Measurements from ENCODE around the gene PCDHB10. TPM values are rescaled to one million over a fixed set of nuclear protein-coding genes. Genes with fewer than 3 reads are reported as not detected.
"Not testable (repeated sequence)": the region's sequence is repeated elsewhere in the genome, so short reads cannot be mapped to it uniquely, and the experiment has no call there.

The PCDHB10 gene
- polyA plus RNA-seq, 1 donor: 2.9 TPM

DNA sequence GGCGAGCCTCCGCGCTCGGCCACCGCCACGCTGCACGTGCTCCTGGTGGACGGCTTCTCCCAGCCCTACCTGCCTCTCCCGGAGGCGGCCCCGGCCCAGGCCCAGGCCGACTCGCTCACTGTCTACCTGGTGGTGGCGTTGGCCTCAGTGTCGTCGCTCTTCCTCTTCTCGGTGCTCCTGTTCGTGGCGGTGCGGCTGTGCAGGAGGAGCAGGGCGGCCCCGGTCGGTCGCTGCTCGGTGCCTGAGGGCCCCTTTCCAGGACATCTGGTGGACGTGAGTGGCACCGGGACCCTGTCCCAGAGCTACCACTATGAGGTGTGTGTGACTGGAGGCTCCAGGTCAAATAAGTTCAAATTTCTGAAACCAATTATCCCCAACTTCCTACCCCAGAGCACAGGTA lies 18.7 kb downstream of the PCDHB10 start:
- no CpG with 5 or more reads among the region's 27 CpGs for WGBS (ENCODE audit: insufficient coverage, low lambda C conversion rate)
- not testable (repeated sequence) for H3K27me3 ChIP-seq (ENCODE audit: control insufficient read depth, insufficient read depth, low read length); H3K27ac ChIP-seq (ENCODE audit: low read length); H3K36me3 ChIP-seq (ENCODE audit: control insufficient read depth, insufficient read depth, low read length); H3K4me1 ChIP-seq (ENCODE audit: control insufficient read depth, insufficient read depth, low read length); H3K4me3 ChIP-seq (ENCODE audit: low read length); DNase-seq
- peaks cover 15% of the 10 kb centered on the region for H3K9me3 ChIP-seq (ENCODE audit: control insufficient read depth, low read depth, low read length)

DNA sequence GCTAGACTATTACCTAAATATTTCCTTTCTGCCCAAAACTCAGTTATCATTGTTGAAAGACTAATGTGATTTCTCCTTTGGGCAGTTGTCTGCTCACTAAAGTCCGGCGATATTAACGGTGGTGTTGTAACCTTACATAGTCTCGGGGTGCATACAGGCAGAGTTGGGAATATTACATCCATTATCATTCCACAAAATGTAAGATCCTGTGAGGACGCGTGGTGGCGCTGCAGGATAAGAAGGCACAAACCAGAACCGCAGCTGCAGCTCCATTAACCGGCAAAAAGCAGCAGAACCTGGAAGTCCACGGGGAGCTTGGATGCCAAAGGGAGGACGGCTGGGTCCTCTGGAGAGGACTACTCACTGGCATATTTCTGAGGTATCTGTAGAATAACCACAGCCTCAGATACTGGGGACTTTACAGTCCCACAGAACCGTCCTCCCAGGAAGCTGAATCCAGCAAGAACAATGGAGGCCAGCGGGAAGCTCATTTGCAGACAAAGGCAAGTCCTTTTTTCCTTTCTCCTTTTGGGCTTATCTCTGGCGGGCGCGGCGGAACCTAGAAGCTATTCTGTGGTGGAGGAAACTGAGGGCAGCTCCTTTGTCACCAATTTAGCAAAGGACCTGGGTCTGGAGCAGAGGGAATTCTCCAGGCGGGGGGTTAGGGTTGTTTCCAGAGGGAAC lies 21.6 kb downstream of the PCDHB10 start, which contains the start of gene PCDHB13:
TSS of gene PCDHB13 (plus strand) at position 264 of the 684 bp plus-strand sequence. CDS start at position 469, 205 bp downstream.
- not testable (repeated sequence) for H3K27ac ChIP-seq (ENCODE audit: low read length); DNase-seq; H3K36me3 ChIP-seq (ENCODE audit: control insufficient read depth, insufficient read depth, low read length); H3K27me3 ChIP-seq (ENCODE audit: control insufficient read depth, insufficient read depth, low read length); H3K4me1 ChIP-seq (ENCODE audit: control insufficient read depth, insufficient read depth, low read length); H3K4me3 ChIP-seq (ENCODE audit: low read length)
- H3K9me3 ChIP-seq (ENCODE audit: control insufficient read depth, low read depth, low read length): peaks cover 25% of the 10 kb centered on the region
- WGBS (ENCODE audit: insufficient coverage, low lambda C conversion rate): no CpG with 5 or more reads among the region's 18 CpGs

DNA sequence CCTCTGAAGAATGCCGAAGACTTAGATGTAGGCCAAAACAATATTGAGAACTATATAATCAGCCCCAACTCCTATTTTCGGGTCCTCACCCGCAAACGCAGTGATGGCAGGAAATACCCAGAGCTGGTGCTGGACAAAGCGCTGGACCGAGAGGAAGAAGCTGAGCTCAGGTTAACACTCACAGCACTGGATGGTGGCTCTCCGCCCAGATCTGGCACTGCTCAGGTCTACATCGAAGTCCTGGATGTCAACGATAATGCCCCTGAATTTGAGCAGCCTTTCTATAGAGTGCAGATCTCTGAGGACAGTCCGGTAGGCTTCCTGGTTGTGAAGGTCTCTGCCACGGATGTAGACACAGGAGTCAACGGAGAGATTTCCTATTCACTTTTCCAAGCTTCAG lies 22.4 kb downstream of the PCDHB10 start:
- peaks cover 25% of the 10 kb centered on the region for H3K9me3 ChIP-seq (ENCODE audit: control insufficient read depth, low read depth, low read length)
- WGBS (ENCODE audit: insufficient coverage, low lambda C conversion rate): 50% methylated on average over 1 of the region's 12 CpGs

DNA sequence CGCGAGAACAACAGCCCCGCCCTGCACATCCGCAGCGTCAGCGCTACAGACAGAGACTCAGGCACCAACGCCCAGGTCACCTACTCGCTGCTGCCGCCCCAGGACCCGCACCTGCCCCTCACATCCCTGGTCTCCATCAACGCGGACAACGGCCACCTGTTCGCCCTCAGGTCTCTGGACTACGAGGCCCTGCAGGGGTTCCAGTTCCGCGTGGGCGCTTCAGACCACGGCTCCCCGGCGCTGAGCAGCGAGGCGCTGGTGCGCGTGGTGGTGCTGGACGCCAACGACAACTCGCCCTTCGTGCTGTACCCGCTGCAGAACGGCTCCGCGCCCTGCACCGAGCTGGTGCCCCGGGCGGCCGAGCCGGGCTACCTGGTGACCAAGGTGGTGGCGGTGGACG lies 23.4 kb downstream of the PCDHB10 start:
- WGBS (ENCODE audit: insufficient coverage, low lambda C conversion rate): no CpG with 5 or more reads among the region's 40 CpGs
- not testable (repeated sequence) for H3K4me1 ChIP-seq (ENCODE audit: control insufficient read depth, insufficient read depth, low read length)

More for the DNA sequence above, 22.4 kb downstream of the PCDHB10 start:
- not testable (repeated sequence) for H3K4me3 ChIP-seq (ENCODE audit: low read length); H3K27me3 ChIP-seq (ENCODE audit: control insufficient read depth, insufficient read depth, low read length); DNase-seq; H3K27ac ChIP-seq (ENCODE audit: low read length); H3K36me3 ChIP-seq (ENCODE audit: control insufficient read depth, insufficient read depth, low read length); H3K4me1 ChIP-seq (ENCODE audit: control insufficient read depth, insufficient read depth, low read length)

DNA sequence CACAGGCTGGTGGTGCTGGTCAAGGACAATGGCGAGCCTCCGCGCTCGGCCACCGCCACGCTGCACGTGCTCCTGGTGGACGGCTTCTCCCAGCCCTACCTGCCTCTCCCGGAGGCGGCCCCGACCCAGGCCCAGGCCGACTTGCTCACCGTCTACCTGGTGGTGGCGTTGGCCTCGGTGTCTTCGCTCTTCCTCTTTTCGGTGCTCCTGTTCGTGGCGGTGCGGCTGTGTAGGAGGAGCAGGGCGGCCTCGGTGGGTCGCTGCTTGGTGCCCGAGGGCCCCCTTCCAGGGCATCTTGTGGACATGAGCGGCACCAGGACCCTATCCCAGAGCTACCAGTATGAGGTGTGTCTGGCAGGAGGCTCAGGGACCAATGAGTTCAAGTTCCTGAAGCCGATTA lies 23.9 kb downstream of the PCDHB10 start:
- peaks cover 16% of the 10 kb centered on the region for H3K9me3 ChIP-seq (ENCODE audit: control insufficient read depth, low read depth, low read length)
- not testable (repeated sequence) for H3K27me3 ChIP-seq (ENCODE audit: control insufficient read depth, insufficient read depth, low read length); DNase-seq; H3K4me3 ChIP-seq (ENCODE audit: low read length); H3K36me3 ChIP-seq (ENCODE audit: control insufficient read depth, insufficient read depth, low read length); H3K4me1 ChIP-seq (ENCODE audit: control insufficient read depth, insufficient read depth, low read length); H3K27ac ChIP-seq (ENCODE audit: low read length)
- no CpG with 5 or more reads among the region's 26 CpGs for WGBS (ENCODE audit: insufficient coverage, low lambda C conversion rate)

More for the DNA sequence above, 23.4 kb downstream of the PCDHB10 start:
- H3K4me3 ChIP-seq (ENCODE audit: low read length); H3K36me3 ChIP-seq (ENCODE audit: control insufficient read depth, insufficient read depth, low read length); DNase-seq; H3K27ac ChIP-seq (ENCODE audit: low read length); H3K27me3 ChIP-seq (ENCODE audit: control insufficient read depth, insufficient read depth, low read length): not testable (repeated sequence)
- peaks cover 20% of the 10 kb centered on the region for H3K9me3 ChIP-seq (ENCODE audit: control insufficient read depth, low read depth, low read length)

DNA sequence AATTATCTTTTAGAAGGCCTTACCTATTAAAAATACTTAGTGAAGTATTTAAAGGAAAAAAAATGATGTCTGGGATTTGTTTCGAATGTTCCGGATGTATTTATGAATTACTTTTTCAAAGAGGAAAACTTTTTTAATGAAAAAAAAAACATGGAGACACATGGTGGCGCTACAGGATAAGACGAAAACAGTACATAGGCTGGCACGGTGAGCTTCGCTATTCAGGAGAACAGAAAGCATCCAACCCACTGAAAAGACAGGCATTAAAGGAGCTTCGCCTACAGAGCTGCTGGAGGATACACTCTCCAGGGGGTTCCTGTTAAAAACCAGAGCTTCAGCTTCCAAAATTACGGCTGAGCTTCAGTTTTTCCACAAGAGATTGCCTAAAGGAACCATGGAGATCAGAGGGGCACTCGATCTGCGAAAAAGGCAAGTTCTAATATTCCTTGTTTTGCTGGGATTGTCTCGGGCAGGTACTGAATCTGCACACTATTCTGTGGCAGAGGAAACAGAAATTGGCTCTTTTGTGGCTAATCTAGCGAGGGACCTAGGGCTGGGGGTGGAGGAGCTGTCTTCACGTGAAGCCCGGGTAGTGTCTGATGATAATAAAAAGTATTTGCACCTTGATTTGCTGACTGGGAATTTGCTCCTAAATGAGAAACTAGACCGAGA lies 31.1 kb downstream of the PCDHB10 start, which contains the start of gene PCDHB14:
TSS of gene PCDHB14 (plus strand) at position 232 of the 672 bp plus-strand sequence. CDS start at position 395, 163 bp downstream.
- Histone ChIP-seq H3K4me3 (ENCODE audit: low read length) (no peak within 1 kb of the TSS), H3K4me1 (ENCODE audit: control insufficient read depth, insufficient read depth, low read length) (no peaks in the 10 kb centered on the region), H3K27ac (ENCODE audit: low read length) (no peak within 1 kb of the TSS), H3K9me3 (ENCODE audit: control insufficient read depth, low read depth, low read length) (peaks cover 16% of the 10 kb centered on the region), H3K36me3 (ENCODE audit: control insufficient read depth, insufficient read depth, low read length) (no peaks in the 10 kb centered on the region), H3K27me3 (ENCODE audit: control insufficient read depth, insufficient read depth, low read length) (peaks cover 2% of the 10 kb centered on the region)
- 17% methylated on average over 3 of the region's 15 CpGs for WGBS (ENCODE audit: insufficient coverage, low lambda C conversion rate)
- no peak for DNase-seq

DNA sequence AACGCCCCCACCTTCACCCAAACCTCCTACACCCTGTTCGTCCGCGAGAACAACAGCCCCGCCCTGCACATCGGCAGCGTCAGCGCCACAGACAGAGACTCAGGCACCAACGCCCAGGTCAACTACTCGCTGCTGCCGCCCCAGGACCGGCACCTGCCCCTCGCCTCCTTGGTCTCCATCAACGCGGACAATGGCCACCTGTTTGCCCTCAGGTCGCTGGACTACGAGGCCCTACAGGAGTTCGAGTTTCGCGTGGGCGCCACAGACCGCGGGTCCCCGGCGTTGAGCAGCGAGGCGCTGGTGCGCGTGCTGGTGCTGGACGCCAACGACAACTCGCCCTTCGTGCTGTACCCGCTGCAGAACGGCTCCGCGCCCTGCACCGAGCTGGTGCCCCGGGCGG lies 32.7 kb downstream of the PCDHB10 start:
- WGBS (ENCODE audit: insufficient coverage, low lambda C conversion rate): no CpG with 5 or more reads among the region's 40 CpGs
- H3K4me3 ChIP-seq (ENCODE audit: low read length); H3K36me3 ChIP-seq (ENCODE audit: control insufficient read depth, insufficient read depth, low read length); H3K27me3 ChIP-seq (ENCODE audit: control insufficient read depth, insufficient read depth, low read length); DNase-seq; H3K27ac ChIP-seq (ENCODE audit: low read length); H3K4me1 ChIP-seq (ENCODE audit: control insufficient read depth, insufficient read depth, low read length): not testable (repeated sequence)
- H3K9me3 ChIP-seq (ENCODE audit: control insufficient read depth, low read depth, low read length): peaks cover 11% of the 10 kb centered on the region

DNA sequence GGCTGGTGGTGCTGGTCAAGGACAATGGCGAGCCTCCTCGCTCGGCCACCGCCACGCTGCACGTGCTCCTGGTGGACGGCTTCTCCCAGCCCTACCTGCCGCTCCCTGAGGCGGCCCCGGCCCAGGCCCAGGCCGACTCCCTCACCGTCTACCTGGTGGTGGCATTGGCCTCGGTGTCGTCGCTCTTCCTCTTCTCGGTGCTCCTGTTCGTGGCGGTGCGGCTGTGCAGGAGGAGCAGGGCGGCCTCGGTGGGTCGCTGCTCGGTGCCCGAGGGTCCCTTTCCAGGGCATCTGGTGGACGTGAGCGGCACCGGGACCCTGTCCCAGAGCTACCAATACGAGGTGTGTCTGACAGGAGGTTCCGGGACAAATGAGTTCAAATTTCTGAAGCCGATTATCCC lies 33.3 kb downstream of the PCDHB10 start:
- not testable (repeated sequence) for H3K36me3 ChIP-seq (ENCODE audit: control insufficient read depth, insufficient read depth, low read length)
- H3K9me3 ChIP-seq (ENCODE audit: control insufficient read depth, low read depth, low read length): peaks cover 11% of the 10 kb centered on the region

DNA sequence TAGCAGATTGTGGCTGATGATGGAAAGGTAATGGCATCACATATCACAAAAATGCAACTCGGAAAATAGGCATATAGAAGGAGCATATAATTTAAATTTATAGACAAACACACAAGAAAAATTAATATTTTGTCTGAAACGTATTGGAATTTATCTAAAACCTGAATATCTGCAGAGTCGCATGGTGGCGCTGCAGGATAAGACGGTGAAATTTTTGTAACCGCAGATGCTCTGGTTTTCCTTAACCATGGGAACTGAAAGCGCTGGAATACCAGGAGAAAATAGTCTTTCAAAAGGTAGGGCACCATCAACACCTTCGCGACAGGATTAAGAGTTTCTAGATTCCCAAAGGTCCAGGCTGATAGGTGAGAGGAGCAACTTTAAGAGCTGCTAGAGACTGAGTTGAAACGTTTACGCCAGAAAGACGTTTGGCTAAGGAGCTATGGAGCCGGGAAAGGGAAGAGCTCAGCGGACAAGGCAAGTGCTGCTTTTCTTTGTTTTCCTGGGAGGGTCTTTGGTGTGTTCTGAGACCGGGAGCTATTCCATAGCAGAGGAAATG lies 42.0 kb downstream of the PCDHB10 start:
- no peaks in the 10 kb centered on the region for H3K36me3 ChIP-seq (ENCODE audit: control insufficient read depth, insufficient read depth, low read length)
- peaks cover 19% of the 10 kb centered on the region for H3K9me3 ChIP-seq (ENCODE audit: control insufficient read depth, low read depth, low read length)
- DNase-seq: no peak
- H3K27me3 ChIP-seq (ENCODE audit: control insufficient read depth, insufficient read depth, low read length): peaks cover 11% of the 10 kb centered on the region
- 7% methylated on average over 5 of the region's 15 CpGs for WGBS (ENCODE audit: insufficient coverage, low lambda C conversion rate)
- no peaks in the 10 kb centered on the region for H3K4me1 ChIP-seq (ENCODE audit: control insufficient read depth, insufficient read depth, low read length)
- H3K27ac ChIP-seq (ENCODE audit: low read length): no peak overlapping the region
- H3K4me3 ChIP-seq (ENCODE audit: low read length): no peak overlapping the region

More for the DNA sequence above, 33.3 kb downstream of the PCDHB10 start:
- H3K27ac ChIP-seq (ENCODE audit: low read length); DNase-seq; H3K4me1 ChIP-seq (ENCODE audit: control insufficient read depth, insufficient read depth, low read length); H3K4me3 ChIP-seq (ENCODE audit: low read length); H3K27me3 ChIP-seq (ENCODE audit: control insufficient read depth, insufficient read depth, low read length): not testable (repeated sequence)
- no CpG with 5 or more reads among the region's 30 CpGs for WGBS (ENCODE audit: insufficient coverage, low lambda C conversion rate)

DNA sequence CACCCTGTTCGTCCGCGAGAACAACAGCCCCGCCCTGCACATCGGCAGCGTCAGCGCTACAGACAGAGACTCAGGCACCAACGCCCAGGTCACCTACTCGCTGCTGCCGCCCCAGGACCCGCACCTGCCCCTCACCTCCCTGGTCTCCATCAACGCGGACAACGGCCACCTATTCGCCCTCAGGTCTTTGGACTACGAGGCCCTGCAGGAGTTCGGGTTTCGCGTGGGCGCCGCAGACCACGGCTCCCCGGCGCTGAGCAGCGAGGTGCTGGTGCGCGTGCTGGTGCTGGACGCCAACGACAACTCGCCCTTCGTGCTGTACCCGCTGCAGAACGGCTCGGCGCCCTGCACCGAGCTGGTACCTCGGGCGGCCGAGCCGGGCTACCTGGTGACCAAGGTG lies 43.8 kb downstream of the PCDHB10 start:
- H3K27ac ChIP-seq (ENCODE audit: low read length); DNase-seq; H3K4me3 ChIP-seq (ENCODE audit: low read length); H3K36me3 ChIP-seq (ENCODE audit: control insufficient read depth, insufficient read depth, low read length); H3K4me1 ChIP-seq (ENCODE audit: control insufficient read depth, insufficient read depth, low read length): not testable (repeated sequence)
- WGBS (ENCODE audit: insufficient coverage, low lambda C conversion rate): no CpG with 5 or more reads among the region's 40 CpGs
- Histone ChIP-seq H3K9me3 (ENCODE audit: control insufficient read depth, low read depth, low read length) (peaks cover 20% of the 10 kb centered on the region), H3K27me3 (ENCODE audit: control insufficient read depth, insufficient read depth, low read length) (peaks cover 11% of the 10 kb centered on the region)
